Measurements from ENCODE around the gene CAPN14.
"Not testable (repeated sequence)": the region's sequence is repeated elsewhere in the genome, so short reads cannot be mapped to it uniquely, and the experiment has no call there.

CAPN14 gene

DNA sequence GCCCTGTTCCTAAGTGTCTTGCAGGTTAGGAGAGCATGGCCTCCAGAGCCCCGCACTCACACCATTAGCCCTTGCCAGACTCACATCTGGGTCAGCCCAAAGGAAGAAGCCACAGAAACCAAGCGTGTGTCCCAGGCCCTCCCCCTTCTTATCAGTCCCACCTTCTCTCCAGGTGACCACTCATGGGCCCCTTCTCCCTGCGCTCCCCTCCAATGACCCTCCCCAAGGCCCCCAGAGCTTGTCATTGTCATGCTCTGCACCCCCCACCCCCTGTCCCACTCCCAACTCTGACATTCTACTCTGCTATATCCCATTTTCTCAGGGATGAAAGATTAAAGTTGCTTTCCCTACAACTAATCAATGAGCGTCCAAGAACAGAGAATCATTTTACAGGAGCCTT, 30.1 kb downstream of the CAPN14 start:
- no peak overlapping the region for H3K27ac ChIP-seq
- TF ChIP-seq, protein P1, sequence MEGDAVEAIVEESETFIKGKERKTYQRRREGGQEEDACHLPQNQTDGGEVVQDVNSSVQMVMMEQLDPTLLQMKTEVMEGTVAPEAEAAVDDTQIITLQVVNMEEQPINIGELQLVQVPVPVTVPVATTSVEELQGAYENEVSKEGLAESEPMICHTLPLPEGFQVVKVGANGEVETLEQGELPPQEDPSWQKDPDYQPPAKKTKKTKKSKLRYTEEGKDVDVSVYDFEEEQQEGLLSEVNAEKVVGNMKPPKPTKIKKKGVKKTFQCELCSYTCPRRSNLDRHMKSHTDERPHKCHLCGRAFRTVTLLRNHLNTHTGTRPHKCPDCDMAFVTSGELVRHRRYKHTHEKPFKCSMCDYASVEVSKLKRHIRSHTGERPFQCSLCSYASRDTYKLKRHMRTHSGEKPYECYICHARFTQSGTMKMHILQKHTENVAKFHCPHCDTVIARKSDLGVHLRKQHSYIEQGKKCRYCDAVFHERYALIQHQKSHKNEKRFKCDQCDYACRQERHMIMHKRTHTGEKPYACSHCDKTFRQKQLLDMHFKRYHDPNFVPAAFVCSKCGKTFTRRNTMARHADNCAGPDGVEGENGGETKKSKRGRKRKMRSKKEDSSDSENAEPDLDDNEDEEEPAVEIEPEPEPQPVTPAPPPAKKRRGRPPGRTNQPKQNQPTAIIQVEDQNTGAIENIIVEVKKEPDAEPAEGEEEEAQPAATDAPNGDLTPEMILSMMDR (IDR thresholded peaks at IDR 0.05) = no peak
- TF ChIP-seq ZFX (IDR thresholded peaks at IDR 0.05; ENCODE audit: borderline replicate concordance) = no peak

DNA sequence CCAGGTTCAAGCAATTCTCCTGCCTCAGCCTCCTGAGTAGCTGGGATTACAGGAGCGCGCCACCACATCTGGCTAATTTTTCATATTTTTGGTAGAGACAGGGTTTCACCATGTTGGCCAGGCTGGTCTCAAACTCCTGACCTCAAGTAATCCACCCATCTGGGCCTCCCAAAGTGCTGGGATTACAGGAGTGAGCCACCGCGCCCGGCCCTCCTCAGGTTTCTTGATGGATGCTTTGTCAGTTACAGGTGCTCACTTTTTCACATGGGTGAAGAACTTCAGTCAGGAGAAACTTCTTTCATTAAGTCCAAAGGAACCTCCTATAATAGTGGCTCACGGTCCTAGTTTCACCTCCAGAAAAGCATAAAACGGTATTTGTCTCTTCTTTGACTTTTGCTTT, 33.3 kb downstream of the CAPN14 start:
- H3K27ac ChIP-seq = not testable (repeated sequence)

DNA sequence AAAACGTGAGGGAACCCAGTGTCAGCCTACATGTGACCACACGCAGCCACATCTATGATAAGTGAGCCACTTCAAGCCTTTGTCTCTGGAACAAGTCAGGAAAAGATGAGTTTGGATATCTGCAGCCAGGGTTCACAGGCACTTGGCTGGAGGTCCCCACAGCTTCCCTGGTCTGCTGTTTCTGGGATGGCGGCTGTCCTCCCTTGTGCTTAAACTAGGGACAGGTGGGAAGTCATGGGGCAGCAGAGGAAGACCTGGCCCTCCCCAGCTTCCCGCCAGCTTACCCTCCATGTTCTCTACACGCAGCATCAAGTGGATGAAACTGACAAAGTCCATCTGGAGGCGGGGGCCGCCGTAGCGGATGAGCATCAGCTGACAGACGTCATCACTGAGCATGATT, 40.6 kb downstream of the CAPN14 start:
- TF ChIP-seq, protein P1 (IDR thresholded peaks at IDR 0.05) = no peak
- TF ChIP-seq ZFX (IDR thresholded peaks at IDR 0.05; ENCODE audit: borderline replicate concordance) = no peak
- H3K27ac ChIP-seq = no peak overlapping the region

DNA sequence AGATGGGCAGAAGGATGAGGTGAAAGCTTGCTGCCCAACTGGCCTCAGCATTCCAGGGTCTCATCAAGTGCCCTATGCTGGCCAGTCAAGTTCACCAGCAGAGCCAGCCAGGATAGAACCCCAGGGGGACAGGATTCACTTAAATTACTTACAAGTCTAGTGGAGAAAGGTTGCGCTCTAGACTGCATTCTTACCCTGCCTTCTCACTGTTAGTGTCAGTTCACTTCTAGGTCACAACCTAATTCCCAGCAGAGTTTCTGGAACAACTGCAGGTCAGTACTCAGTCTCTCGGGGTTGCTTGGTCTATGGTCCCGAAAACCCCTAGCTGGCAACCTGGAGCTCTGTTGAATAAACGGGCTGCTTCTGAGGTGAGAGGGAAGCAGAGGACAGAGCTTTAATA, 46.2 kb downstream of the CAPN14 start:
- H3K27ac ChIP-seq = no peak overlapping the region
- TF ChIP-seq ZFX (IDR thresholded peaks at IDR 0.05; ENCODE audit: borderline replicate concordance) = no peak
- TF ChIP-seq, protein P1 (IDR thresholded peaks at IDR 0.05) = no peak

DNA sequence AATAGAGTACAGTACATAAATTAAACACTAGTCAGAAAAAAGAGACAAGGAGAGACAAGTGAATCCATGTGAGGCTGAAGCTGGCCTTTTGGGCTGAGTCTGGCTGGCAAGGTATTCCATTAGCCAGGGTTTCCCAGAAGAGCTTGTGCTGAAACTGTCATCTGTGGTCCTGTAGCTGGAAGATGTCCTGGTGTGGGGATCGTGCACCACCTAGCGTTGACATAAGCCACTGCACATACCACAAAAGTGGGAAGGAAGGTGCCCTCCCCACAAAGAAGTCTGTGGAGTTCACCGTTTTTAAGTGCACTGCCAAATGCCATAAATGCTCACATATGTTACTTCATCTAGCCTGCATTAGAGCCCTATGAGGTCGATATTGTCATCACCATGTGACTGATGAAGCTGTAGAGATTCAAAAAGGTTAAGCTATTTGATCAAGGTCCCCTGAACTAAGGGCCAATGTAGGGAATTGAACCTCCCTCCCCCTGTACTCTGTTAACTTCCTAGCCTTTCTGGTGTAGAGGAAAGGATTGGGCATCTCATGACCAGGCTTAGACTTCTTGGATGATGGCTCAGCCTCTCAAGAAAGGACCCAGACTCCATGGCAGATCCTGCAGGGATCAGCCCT, 47.1 kb downstream of the CAPN14 start:
- no peak overlapping the region for H3K27ac ChIP-seq
- TF ChIP-seq ZFX (IDR thresholded peaks at IDR 0.05; ENCODE audit: borderline replicate concordance) = no peak
- TF ChIP-seq, protein P1 (IDR thresholded peaks at IDR 0.05) = peak; percentile 87

DNA sequence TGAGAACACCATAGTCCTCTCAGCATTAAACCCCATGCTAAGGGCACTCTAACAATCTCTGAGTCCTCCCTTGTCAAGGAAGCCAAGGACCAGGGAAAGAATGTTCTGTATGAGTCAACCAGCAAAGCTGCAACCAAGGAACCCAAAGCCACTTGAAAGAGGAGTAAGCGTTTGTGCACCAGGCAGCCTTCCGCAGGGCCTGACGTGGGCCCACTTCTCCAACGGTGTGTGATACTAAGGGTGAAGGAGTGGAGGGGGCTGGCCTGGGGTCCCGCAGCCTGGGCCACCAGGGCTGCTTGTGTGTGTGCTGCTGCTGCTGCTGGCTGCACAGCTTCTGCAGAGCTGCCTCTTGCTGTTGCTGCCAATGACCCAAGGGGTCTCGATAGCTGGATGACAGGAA, 49.0 kb downstream of the CAPN14 start:
- H3K27ac ChIP-seq = no peak overlapping the region
- TF ChIP-seq ZFX (IDR thresholded peaks at IDR 0.05; ENCODE audit: borderline replicate concordance) = no peak
- TF ChIP-seq, protein P1 (IDR thresholded peaks at IDR 0.05) = no peak

DNA sequence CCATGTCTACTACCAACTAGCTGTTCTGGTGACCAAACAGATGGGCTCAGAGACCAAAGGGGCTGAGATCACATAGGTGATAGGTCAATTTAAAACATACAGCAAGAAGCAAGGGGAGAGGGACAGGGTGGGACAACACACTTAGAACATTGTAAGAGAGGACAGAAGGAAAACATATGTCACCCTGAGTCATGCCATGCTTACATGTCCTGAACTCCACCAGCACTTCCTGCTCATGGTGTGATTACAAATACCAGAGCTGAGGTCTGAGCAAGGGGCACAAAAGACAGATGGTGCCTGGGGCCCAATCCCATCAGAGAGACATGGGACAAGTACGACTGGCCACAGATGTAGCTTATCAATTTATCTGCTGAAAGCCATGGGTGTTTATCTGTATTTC, 50.4 kb downstream of the CAPN14 start:
- no peak overlapping the region for H3K27ac ChIP-seq
- TF ChIP-seq, protein P1 (IDR thresholded peaks at IDR 0.05) = no peak
- TF ChIP-seq ZFX (IDR thresholded peaks at IDR 0.05; ENCODE audit: borderline replicate concordance) = no peak

DNA sequence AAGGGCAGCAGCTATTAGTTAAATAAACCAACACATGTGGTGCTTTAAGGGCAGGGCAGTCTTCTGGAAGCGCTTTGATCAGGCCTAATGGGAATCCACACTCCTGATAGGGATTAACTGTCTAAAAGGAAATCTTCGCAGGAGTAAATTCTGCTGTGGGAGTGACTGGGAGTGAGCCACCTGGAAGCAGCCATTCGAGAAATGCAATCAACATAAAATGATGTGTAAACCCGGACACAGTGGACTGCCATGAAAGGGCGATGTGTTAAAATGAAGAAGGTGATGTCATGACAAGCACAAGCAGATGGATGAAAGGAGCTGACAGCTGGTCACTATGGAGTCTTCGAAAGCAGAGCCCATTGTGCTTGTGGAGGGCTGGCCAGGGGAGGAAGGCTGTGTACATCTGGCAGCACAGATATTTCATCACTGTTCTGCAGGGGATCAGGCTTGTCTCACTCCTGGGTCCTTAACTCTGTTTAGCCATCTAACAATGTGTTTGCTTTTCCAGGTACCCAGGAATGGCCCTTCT, 54.2 kb downstream of the CAPN14 start:
- TF ChIP-seq, protein P1 (IDR thresholded peaks at IDR 0.05) = no peak
- TF ChIP-seq ZFX (IDR thresholded peaks at IDR 0.05; ENCODE audit: borderline replicate concordance) = no peak
- no peak overlapping the region for H3K27ac ChIP-seq

Measured in 22Rv1 (cell line).